GM11168 (cell line): ENCODE results near the gene PUS3.

Experiments
- in situ Hi-C: fragments of 300-500 bp; cut with MboI; formaldehyde crosslinking; loops from one replicate; pipeline ENCODE4 v1.12.0; 2022; ENCODE audit warnings: low sequenced_read_pairs; ENCODE audit not compliant: unreplicated experiment

The PUS3 gene

DNA sequence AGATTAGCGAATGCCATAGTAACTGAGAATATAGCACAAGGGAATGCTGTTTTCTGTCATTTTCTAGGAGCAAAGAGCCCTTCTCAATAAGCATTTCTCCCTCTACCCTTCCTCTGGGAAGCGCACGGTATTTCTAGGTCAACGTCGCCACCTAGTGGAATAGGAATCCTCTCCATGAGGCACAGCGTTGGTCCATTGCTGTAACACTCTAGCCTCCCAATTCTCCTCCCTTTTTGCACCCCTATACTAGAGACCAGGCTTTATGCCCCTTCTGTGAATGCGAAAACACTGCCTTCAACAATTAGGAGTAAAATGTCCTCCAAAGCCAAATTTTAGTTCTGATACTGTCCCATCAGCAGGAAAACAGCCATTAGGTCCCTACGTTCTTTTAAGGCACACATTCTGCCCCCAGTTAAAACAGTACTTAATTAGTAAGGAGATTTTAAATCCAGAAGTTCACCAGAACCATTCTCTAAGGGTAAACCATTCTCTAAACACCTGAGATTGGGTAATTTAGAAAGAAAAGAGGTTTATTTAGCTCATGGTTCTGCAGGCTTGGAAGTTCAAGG, 28.4 kb downstream of the PUS3 start:
- in situ Hi-C loops, result loop anchor here (25.0 kb wide), 1 partner anchor 162 kb away; no protein-coding TSS in a partner anchor

GRCh38 chr11:125873881-125874555, 29.0 kb downstream of the PUS3 start:
- in situ Hi-C loops, result loop anchor here (25.0 kb wide), 1 partner anchor 162 kb away; no protein-coding TSS in a partner anchor

- in situ Hi-C loops, result loop anchor here (25.0 kb wide), 1 partner anchor 160 kb away; no protein-coding TSS in a partner anchor
Measured at GRCh38 chr11:125872138-125872491, 30.9 kb downstream of the PUS3 start.

DNA sequence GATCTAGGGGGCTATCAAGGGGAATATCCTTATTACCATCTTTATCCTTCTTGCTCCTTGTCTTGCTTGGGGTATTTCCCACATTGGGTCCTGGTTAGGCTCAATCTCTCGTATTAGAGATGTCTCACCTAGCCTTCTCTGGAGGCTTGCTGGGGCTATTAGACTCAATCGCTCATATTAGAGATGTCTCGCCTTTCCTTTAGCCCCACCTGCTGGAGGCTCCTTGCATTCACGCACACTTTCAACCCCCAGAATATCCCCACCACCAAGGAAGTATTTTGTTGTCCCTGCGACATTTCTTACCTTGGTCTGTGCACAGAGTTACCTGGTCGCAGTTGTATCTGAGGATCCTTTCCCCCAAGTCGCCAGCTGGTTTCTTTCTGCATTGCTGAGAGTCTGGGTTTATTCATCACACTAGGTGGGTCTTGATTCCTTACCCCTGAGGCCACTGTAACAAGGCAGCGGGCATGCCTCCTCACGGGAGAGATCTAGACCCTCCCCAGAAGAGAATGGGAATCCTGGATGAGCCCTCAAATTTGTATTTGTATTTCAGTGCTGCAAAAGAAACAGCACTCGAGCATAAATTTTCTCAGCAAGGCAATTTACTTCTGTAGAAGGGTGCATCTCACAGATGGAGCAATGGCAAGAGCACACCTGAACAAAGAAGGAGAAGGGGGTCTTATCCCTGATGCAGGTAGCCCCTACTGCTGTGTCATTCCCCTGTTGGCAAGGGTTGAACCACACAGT, 31.4 kb downstream of the PUS3 start:
- in situ Hi-C loops, result loop anchor here (25.0 kb wide), 1 partner anchor 159 kb away; no protein-coding TSS in a partner anchor

DNA sequence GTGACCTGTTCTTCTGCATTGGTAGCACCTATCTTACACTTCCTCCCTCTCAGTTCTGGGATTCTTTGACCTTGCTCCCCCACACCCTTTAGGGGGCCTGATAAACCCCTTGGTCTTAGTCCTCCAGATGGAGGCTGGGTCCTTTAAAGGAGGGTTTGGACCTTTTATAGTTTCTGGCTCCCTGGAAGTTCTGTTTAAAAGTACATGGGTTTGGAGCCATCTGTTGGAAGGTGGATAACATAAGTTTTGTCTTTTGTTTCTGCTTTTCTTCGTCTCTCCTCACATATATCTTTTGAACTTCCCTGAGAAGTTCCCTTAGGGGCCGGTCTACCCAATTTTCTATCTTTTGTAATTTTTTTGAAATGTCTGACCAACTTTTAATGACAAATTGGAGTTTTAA, 33.5 kb downstream of the PUS3 start:
- in situ Hi-C loops, result loop anchor here (25.0 kb wide), 1 partner anchor 157 kb away; no protein-coding TSS in a partner anchor

DNA sequence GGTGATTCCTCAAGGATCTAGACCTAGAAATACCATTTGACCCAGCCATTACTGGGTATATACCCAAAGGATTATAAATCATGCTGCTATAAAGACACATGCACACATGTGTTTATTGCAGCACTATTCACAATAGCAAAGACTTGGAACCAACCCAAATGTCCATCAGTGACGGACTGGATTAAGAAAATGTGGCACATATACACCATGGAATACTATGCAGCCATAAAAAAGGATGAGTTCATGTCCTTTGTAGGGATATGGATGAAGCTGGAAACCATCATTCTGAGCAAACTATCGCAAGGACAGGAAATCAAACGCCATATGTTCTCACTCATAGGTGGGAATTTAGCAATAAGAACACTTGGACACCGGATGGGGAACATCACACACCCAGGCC, 37.7 kb downstream of the PUS3 start:
- in situ Hi-C loops, result loop anchor here (25.0 kb wide), 1 partner anchor 153 kb away; no protein-coding TSS in a partner anchor

GRCh38 chr11:125862786-125863185, 40.2 kb downstream of the PUS3 start:
- in situ Hi-C loops, result loop anchor here (25.0 kb wide), 1 partner anchor 150 kb away; no protein-coding TSS in a partner anchor

- in situ Hi-C loops, result loop anchor here (25.0 kb wide), 1 partner anchor 145 kb away; no protein-coding TSS in a partner anchor
Measured at GRCh38 chr11:125857670-125858069, 45.3 kb downstream of the PUS3 start.

DNA sequence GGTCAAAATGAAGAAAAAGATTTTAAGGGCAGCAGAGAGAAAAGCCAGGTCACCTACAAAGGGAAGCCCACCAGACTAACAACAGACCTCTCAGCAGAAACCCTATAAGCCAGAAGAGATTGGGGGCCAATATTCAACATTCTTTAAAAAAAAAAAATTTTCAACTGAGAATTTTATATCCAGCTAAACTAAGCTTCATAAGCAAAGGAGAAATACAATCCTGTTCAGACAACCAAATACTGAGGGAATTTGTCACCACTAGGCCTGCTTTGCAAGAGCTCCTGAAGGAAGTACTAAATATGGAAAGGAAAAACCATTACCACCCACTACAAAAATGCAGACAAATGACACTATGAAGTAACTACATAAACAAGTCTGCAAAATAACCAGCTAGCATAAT, 56.8 kb downstream of the PUS3 start:
- in situ Hi-C loops, result no loop called here
